IMR-90 (cell line): ENCODE measurements around the gene GRM4. TPM values are rescaled to one million over a fixed set of nuclear protein-coding genes. Genes with fewer than 3 reads are reported as not detected.

ENCODE experiments used
- ATAC-seq: fragments of 200-7000 bp; cut with Tn5 transposase; 2 replicates; pipeline ENCODE4 v1.9.1; 2020; ENCODE audit warnings: low read depth, mild to moderate bottlenecking, moderate library complexity
- BruUV-seq: library from RNA; stranded (reverse); fragments of 400-500 nt; replicated peaks from 2 replicates; lab custom pipeline; 2021; lab: Mats Ljungman, UMichigan
- CTCF ChIA-PET: fragments of 300-600 bp; formaldehyde crosslinking; extraction: SDS; loops from one replicate; lab custom pipeline; 2021; ENCODE audit warnings: antibody characterized with exemption; lab: Yijun Ruan, JAX
- POLR2A ChIA-PET: fragments of 300-600 bp; sonication (Branson Sonifier 250); formaldehyde crosslinking; loops from one replicate; lab custom pipeline; 2022; ENCODE audit warnings: antibody characterized with exemption; ENCODE audit not compliant: unreplicated experiment; lab: Charles Lee
- DNase-seq: peaks from one replicate; pipeline ENCODE4 v3.0.0; 2013
- H2AFZ ChIP-seq: replicated peaks from 2 replicates; pipeline ENCODE3; 2013; ENCODE audit warnings: low read length, mild to moderate bottlenecking; ENCODE audit not compliant: poor library complexity
- H2AK5ac ChIP-seq: 2 replicates; pipeline ENCODE4 v1.6.1; 2013; ENCODE audit warnings: low read depth, low read length, inconsistent platforms
- H2AK9ac ChIP-seq: replicated peaks from 2 replicates; pipeline ENCODE3; 2013; ENCODE audit warnings: mild to moderate bottlenecking, low read depth, low read length, moderate library complexity; ENCODE audit not compliant: poor library complexity
- H2BK120ac ChIP-seq: 2 replicates; pipeline ENCODE4 v1.6.1; 2013; ENCODE audit warnings: low read depth, low read length, inconsistent platforms
- H2BK15ac ChIP-seq: 3 replicates; pipeline ENCODE4 v1.6.1; 2013; ENCODE audit warnings: low read depth, low read length, inconsistent platforms
- H2BK20ac ChIP-seq: 2 replicates; pipeline ENCODE4 v1.6.1; 2013; ENCODE audit warnings: low read depth, mild to moderate bottlenecking, inconsistent platforms, low read length, moderate library complexity
- H2BK5ac ChIP-seq: 2 replicates; pipeline ENCODE4 v1.6.1; 2013; ENCODE audit warnings: mild to moderate bottlenecking, low read depth, low read length, inconsistent platforms; ENCODE audit not compliant: poor library complexity, severe bottlenecking
- H3K14ac ChIP-seq: replicated peaks from 2 replicates; pipeline ENCODE4 v1.6.1; 2013; ENCODE audit warnings: low read depth, low read length, inconsistent platforms
- H3K18ac ChIP-seq: 2 replicates; pipeline ENCODE4 v1.6.1; 2013; ENCODE audit warnings: low read depth, low read length, control low read depth
- H3K23ac ChIP-seq: 2 replicates; pipeline ENCODE4 v1.6.1; 2013; ENCODE audit warnings: low read depth, low read length, inconsistent platforms
- H3K27ac ChIP-seq: 2 replicates; pipeline ENCODE4 v1.5.1; 2013; ENCODE audit warnings: mild to moderate bottlenecking, control low read depth, low read length; ENCODE audit not compliant: insufficient read depth
- H3K27me3 ChIP-seq: 2 replicates; pipeline ENCODE4 v1.6.1; 2013; ENCODE audit warnings: low read length; ENCODE audit not compliant: control insufficient read depth, insufficient read depth
- H3K36me3 ChIP-seq: 2 replicates; pipeline ENCODE4 v1.6.1; 2013; ENCODE audit warnings: low read length, mixed read lengths; ENCODE audit not compliant: control insufficient read depth, insufficient read depth
- H3K4ac ChIP-seq: 2 replicates; pipeline ENCODE4 v1.6.1; 2013; ENCODE audit warnings: low read depth, low read length, inconsistent platforms
- H3K4me1 ChIP-seq: 2 replicates; pipeline ENCODE4 v1.6.1; 2013; ENCODE audit warnings: low read length, mixed read lengths; ENCODE audit not compliant: control insufficient read depth, insufficient read depth
- H3K4me2 ChIP-seq: 2 replicates; pipeline ENCODE4 v1.6.1; 2013; ENCODE audit warnings: low read depth, mild to moderate bottlenecking, control low read depth, low read length, moderate library complexity
- H3K4me3 ChIP-seq: 2 replicates; pipeline ENCODE4 v1.5.1; 2013; ENCODE audit warnings: low read depth, mild to moderate bottlenecking, control low read depth, low read length, moderate library complexity; ENCODE audit not compliant: insufficient read depth
- H3K56ac ChIP-seq: 2 replicates; pipeline ENCODE4 v1.6.1; 2013; ENCODE audit warnings: low read length, inconsistent platforms; ENCODE audit not compliant: insufficient read depth; ENCODE audit errors: extremely low read depth
- H3K79me1 ChIP-seq, 2 experiments: 2 replicates each; pipeline ENCODE4 v1.6.1; 2013; ENCODE audit warnings: low read length in 2 of 2, inconsistent platforms in 1 of 2, low read depth in 1 of 2
- H3K9ac ChIP-seq: 2 replicates; pipeline ENCODE4 v1.6.1; 2013; ENCODE audit warnings: low read depth, low read length, control low read depth
- H3K9me1 ChIP-seq: 2 replicates; pipeline ENCODE4 v1.6.1; 2013; ENCODE audit warnings: low read length, inconsistent platforms; ENCODE audit not compliant: insufficient read depth
- H3K9me3 ChIP-seq: 2 replicates; pipeline ENCODE4 v1.6.1; 2013; ENCODE audit warnings: low read length; ENCODE audit not compliant: control insufficient read depth, insufficient read depth
- H4K20me1 ChIP-seq: 2 replicates; pipeline ENCODE4 v1.6.1; 2013; ENCODE audit warnings: low read length, inconsistent platforms; ENCODE audit not compliant: insufficient read depth
- H4K5ac ChIP-seq: 2 replicates; pipeline ENCODE4 v1.6.1; 2013; ENCODE audit warnings: mild to moderate bottlenecking, low read depth, low read length, control low read depth
- H4K8ac ChIP-seq, 2 experiments: 2 replicates each; pipeline ENCODE4 v1.6.1; 2013; ENCODE audit warnings: low read depth in 2 of 2, low read length in 2 of 2, control low read depth in 1 of 2, inconsistent platforms in 1 of 2
- H4K91ac ChIP-seq: 2 replicates; pipeline ENCODE4 v1.6.1; 2013; ENCODE audit warnings: low read depth, low read length, inconsistent platforms; ENCODE audit not compliant: insufficient read depth
- MAZ ChIP-seq: IDR thresholded peaks from 2 replicates; pipeline ENCODE4 v1.6.1; 2012; ENCODE audit warnings: low read depth, mild to moderate bottlenecking, low read length, improper control_type of control experiment, moderate library complexity, borderline replicate concordance
- WGBS, 2 experiments: methylation state at CpG; one replicate each; pipeline versions ENCODE4 v1.1.5 to v1.1.7; 2013; ENCODE audit warnings: missing lambda C conversion rate in 2 of 2; ENCODE audit not compliant: insufficient read length in 1 of 2; ENCODE audit errors: extremely low coverage in 2 of 2; 5-methylcytosine and 5-hydroxymethylcytosine counted together
- dilution Hi-C: fragments of 300-500 bp; cut with HindIII; formaldehyde crosslinking; loops from one replicate; pipeline ENCODE4 v1.14.3; 2018; ENCODE audit warnings: low sequenced_read_pairs; ENCODE audit not compliant: unreplicated experiment
- in situ Hi-C: fragments of 300-500 bp; cut with MboI; formaldehyde crosslinking; loops from 3 replicates; pipeline ENCODE4 v1.14.3; 2019; ENCODE audit warnings: low sequenced_read_pairs, inconsistent platforms, mixed read lengths
- intact Hi-C: fragments of 100-400 bp; cut with micrococcal nuclease; formaldehyde crosslinking; loops from 2 replicates; pipeline ENCODE4 v1.10.0; 2022
- polyA plus RNA-seq, 3 experiments: library from polyadenylated mRNA; depleted of rRNA; stranded (reverse); fragments of >200 nt; gene quantifications; 2 replicates each; pipeline ENCODE4 v1.2.3, GENCODE V29; 2012; ENCODE audit warnings: low replicate concordance in 1 of 3
- total RNA-seq: library from RNA; depleted of rRNA; stranded (reverse); fragments of >200 nt; gene quantifications from 2 replicates; pipeline ENCODE4 v1.2.3, GENCODE V29; 2012

GRM4 gene
- total and polyA plus RNA-seq, 2 of the 4 experiments (the other 2 are of a cell fraction), result 0.02 TPM; not detected in 1

DNA sequence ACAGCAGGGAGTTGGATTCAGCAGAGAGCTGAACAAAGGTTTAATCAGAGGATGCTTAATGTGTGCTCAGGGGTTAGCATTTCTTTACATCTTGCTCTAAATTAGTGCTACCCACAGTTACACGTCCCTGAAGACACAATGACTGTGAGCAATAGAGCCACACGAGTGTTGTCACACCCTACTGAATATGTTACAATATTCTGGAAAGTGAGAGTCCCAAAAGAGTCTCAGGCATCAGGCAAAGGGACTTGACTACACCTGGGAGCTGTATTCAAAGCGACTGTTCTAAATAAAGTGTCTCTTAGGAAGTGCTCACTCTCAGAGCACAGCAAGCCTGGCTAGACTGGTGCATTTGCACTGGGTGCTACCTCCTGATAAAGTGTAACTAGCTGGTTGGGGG lies 108.7 kb downstream of the GRM4 start:
- H4K8ac ChIP-seq, result no peak overlapping the region
- no peak overlapping the region for H2AFZ ChIP-seq
- H4K5ac ChIP-seq, result no peak overlapping the region
- ChIA-PET POLR2A (no interaction called here), CTCF (interaction anchor here (0.9 kb wide), 1 partner anchor 18 kb away, joined by 3 read pairs; no protein-coding TSS in a partner anchor)
- peaks cover 31% of the 10 kb centered on the region for H3K27me3 ChIP-seq
- no peak overlapping the region for H3K4me3 ChIP-seq
- in situ Hi-C loops, result no loop called here
- no peak overlapping the region for H2BK15ac ChIP-seq
- no peak overlapping the region for H3K56ac ChIP-seq
- DNase-seq (no peak), ATAC-seq (no peak)
- H2BK120ac ChIP-seq, result no peak overlapping the region
- no peak overlapping the region for H2BK20ac ChIP-seq
- H3K9ac ChIP-seq, result no peak overlapping the region
- intact Hi-C loops, result no loop called here
- H3K23ac ChIP-seq, result no peak overlapping the region
- no peak overlapping the region for H3K18ac ChIP-seq
- no peaks in the 10 kb centered on the region for H3K36me3 ChIP-seq
- H4K20me1 ChIP-seq, result no peaks in the 10 kb centered on the region
- WGBS, 2 experiments, result 44% methylated on average over 1 of the region's 3 CpGs; no CpG with 5 or more reads in 1 of the 2 experiments
- no peaks in the 10 kb centered on the region for H3K9me3 ChIP-seq
- no peaks in the 10 kb centered on the region for H3K9me1 ChIP-seq
- no peak overlapping the region for H3K4ac ChIP-seq
- H4K91ac ChIP-seq, result no peak overlapping the region
- H3K14ac ChIP-seq, result no peak overlapping the region
- no peak for TF ChIP-seq MAZ
- no peak overlapping the region for H3K27ac ChIP-seq
- BruUV-seq, result no TSS peak
- H3K4me2 ChIP-seq, result no peak overlapping the region
- dilution Hi-C loops, result no loop called here
- no peak overlapping the region for H2AK5ac ChIP-seq
- no peaks in the 10 kb centered on the region for H3K4me1 ChIP-seq
- no peak overlapping the region for H2AK9ac ChIP-seq
- no peak overlapping the region for H2BK5ac ChIP-seq
- H3K79me1 ChIP-seq, result no peaks in the 10 kb centered on the region
